KMS-11 (cell line): ENCODE data around the gene YPEL3.

Experiments
- H2AFZ ChIP-seq: fragments of 200-600 bp; sonication (generic); 2 replicates; pipeline ENCODE4 v1.6.1; 2016; ENCODE audit warnings: antibody characterized with exemption, mixed run types, low read depth
- H3K27ac ChIP-seq: fragments of 200-600 bp; sonication (generic); 2 replicates; pipeline ENCODE4 v1.6.1; 2016; ENCODE audit warnings: mild to moderate bottlenecking, mixed run types
- H3K27me3 ChIP-seq: fragments of 200-600 bp; sonication (generic); 2 replicates; pipeline ENCODE4 v1.6.1; 2017; ENCODE audit warnings: mild to moderate bottlenecking, low read depth, mixed run types, moderate library complexity; ENCODE audit not compliant: insufficient read depth
- H3K36me3 ChIP-seq: fragments of 200-600 bp; sonication (generic); 2 replicates; pipeline ENCODE4 v1.6.1; 2017; ENCODE audit warnings: mild to moderate bottlenecking, mixed run types; ENCODE audit not compliant: insufficient read depth
- H3K4me1 ChIP-seq: fragments of 200-600 bp; sonication (generic); 2 replicates; pipeline ENCODE4 v1.6.1; 2016; ENCODE audit warnings: mild to moderate bottlenecking, low read depth, mixed run types; ENCODE audit not compliant: poor library complexity, severe bottlenecking
- H3K4me2 ChIP-seq: fragments of 200-600 bp; sonication (generic); 2 replicates; pipeline ENCODE4 v1.7.0; 2016; ENCODE audit warnings: mild to moderate bottlenecking, mixed run types
- H3K4me3 ChIP-seq: fragments of 200-600 bp; sonication (generic); IDR thresholded peaks from 2 replicates; pipeline ENCODE4 v1.6.1; 2017; ENCODE audit warnings: low read depth, low read length, mixed read lengths; ENCODE audit not compliant: insufficient read depth
- H3K79me2 ChIP-seq: fragments of 200-600 bp; sonication (generic); 2 replicates; pipeline ENCODE4 v1.6.1; 2016; ENCODE audit warnings: low read depth, mixed run types; ENCODE audit not compliant: insufficient read depth
- H3K9ac ChIP-seq: fragments of 200-600 bp; sonication (generic); 2 replicates; pipeline ENCODE4 v1.6.1; 2016; ENCODE audit warnings: mild to moderate bottlenecking, mixed run types
- H4K20me1 ChIP-seq: fragments of 200-600 bp; sonication (generic); 2 replicates; pipeline ENCODE4 v1.6.1; 2016; ENCODE audit warnings: mild to moderate bottlenecking, mixed run types; ENCODE audit not compliant: insufficient read depth
- CTCF ChIP-seq: fragments of 200-600 bp; sonication (generic); conservative IDR thresholded peaks from 2 replicates; pipeline ENCODE4 v1.6.1; 2017; ENCODE audit warnings: low read depth, mild to moderate bottlenecking, antibody characterized with exemption, low read length, moderate library complexity, mixed read lengths

Gene YPEL3

DNA sequence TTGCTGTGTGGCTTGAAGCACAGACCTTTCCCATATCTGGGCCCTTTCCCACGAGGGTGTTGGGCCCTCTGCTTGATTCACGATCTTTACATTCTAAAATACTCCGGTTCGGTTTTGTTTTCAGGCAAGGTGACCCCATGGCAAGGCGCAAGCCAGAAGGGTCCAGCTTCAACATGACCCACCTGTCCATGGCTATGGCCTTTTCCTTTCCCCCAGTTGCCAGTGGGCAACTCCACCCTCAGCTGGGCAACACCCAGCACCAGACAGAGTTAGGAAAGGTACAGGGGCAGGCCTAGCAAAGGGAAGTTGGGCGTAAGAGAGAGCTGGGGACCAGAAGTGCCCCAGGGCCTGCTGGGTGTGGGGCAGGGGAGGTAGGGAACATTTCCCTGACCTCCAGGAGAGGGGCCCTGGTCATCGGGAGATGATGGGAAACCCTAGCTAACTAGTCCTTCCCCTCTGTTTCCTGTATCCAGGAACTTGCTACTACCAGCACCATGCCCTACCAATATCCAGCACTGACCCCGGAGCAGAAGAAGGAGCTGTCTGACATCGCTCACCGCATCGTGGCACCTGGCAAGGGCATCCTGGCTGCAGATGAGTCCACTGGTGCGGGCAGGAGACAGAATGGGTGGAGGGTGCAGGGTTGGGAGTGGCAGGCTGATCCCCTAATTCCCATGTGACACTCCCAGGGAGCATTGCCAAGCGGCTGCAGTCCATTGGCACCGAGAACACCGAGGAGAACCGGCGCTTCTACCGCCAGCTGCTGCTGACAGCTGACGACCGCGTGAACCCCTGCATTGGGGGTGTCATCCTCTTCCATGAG, 29.0 kb downstream of the YPEL3 start:
- Histone ChIP-seq H3K4me1 (peaks cover 35% of the 10 kb centered on the region), H3K4me3 (peak overlapping the region; percentile 29), H2AFZ (no peak overlapping the region), H4K20me1 (peaks cover 7% of the 10 kb centered on the region; the same call in 1 of the 2 replicates), H3K27ac (peak overlapping the region; percentile 95), H3K4me2 (peak overlapping the region; percentile 75), H3K36me3 (peaks cover 35% of the 10 kb centered on the region; the same call in 1 of the 2 replicates), H3K79me2 (peaks cover 41% of the 10 kb centered on the region), H3K9ac (peak overlapping the region; percentile 85), H3K27me3 (no peaks in the 10 kb centered on the region)
- TF ChIP-seq CTCF, result no peak

DNA sequence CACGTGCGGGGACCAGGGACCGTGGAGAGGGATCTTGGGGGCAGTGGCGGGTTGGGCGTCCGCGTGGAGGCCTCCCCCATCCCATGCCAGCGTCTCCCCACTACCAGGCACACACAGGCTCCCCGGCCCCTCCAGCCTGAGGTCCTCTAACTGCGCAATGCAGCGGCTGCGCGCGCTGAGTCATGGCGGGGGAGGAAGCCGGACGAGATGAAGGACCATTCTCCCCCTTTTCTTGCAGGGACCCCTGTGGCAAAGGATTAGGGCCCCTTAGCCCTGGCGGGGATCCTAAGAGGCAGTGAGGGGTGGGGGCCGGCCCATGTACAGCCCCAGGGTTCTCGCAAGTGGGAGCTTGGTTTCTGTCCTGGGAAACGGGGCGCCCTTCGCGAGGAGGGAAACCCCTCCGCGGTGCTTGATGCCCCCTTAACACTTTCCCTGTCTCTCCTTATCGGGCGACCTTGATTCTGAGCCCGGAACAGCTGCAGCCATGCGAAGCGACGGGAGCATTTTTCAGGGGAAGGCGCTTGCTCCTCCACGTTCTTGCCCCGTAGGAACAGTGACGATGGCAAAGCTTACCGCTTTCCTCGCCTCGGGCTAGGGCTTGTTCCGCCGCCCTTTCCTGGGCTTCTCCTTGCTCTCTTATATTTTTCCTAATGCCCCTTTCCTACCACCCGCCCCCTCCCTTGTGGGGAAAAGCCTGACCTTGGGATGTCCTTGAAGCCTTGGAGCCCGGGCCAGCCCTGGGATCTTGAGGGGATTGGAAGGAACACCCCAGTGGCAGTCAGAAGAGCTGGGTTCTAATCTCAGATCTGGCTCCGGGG, 29.9 kb downstream of the YPEL3 start:
- Histone ChIP-seq H3K4me1 (peaks cover 37% of the 10 kb centered on the region), H3K79me2 (peaks cover 41% of the 10 kb centered on the region), H3K9ac (peak overlapping the region; percentile 85), H3K27me3 (no peaks in the 10 kb centered on the region), H2AFZ (no peak overlapping the region), H3K36me3 (peaks cover 27% of the 10 kb centered on the region; the same call in 1 of the 2 replicates), H4K20me1 (peaks cover 7% of the 10 kb centered on the region; the same call in 1 of the 2 replicates), H3K4me2 (peak overlapping the region; percentile 75), H3K27ac (peak overlapping the region; percentile 95), H3K4me3 (peak overlapping the region; percentile 29)
- TF ChIP-seq CTCF, result no peak

DNA sequence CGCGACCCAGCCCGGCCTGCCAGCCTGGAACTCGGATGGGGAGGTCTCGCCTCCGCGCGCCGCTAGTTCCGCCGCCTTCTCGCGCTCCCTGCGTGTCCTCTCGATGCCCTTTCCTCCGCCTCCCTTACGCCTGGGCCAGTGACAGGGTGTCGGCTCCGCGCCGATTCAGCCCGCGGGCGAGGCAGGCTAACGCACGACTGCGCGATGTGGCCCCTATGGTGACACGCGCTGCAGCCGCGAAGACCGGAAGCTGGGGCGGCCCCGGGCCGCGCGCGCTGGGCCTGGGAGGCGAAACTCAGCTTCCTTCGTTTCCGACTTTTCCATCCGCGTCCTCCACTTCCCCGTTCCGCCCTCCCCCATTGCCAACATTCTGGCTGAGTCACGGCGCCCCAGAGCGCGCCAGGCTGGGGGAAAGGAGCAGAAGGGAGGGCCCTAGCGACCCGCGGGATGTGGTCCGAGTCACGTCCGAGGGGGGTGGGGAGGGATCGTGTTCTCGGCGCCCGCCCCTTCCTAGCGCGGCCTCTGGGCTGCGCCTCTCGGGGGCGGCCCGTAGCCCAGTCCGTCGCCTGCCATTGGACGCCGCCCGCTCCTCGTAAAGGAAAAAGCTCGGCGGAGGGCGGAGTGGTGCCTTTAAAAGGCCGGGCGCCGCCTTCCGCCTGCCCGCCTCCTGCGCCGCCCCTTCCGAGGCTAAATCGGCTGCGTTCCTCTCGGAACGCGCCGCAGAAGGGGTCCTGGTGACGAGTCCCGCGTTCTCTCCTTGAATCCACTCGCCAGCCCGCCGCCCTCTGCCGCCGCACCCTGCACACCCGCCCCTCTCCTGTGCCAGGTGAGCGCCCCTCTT, 30.7 kb downstream of the YPEL3 start, which contains the start of gene ALDOA:
ALDOA (plus strand) TSS at position 659 of the 841 bp plus-strand sequence. CDS start 1,138 bp downstream, outside the sequence.
- peaks cover 41% of the 10 kb centered on the region for H3K79me2 ChIP-seq

More for the DNA sequence above, 30.7 kb downstream of the YPEL3 start, which contains the start of gene ALDOA:
- TF ChIP-seq CTCF, result no peak
- H4K20me1 ChIP-seq, result peaks cover 7% of the 10 kb centered on the region; the same call in 1 of the 2 replicates
- H2AFZ ChIP-seq, result peak within 1 kb of the TSS; percentile 74; the same call in 1 of the 2 replicates
- peak within 1 kb of the TSS; percentile 97 for H3K4me2 ChIP-seq
- H3K27ac ChIP-seq, result peak within 1 kb of the TSS; percentile 95
- H3K4me1 ChIP-seq, result peaks cover 45% of the 10 kb centered on the region
- H3K36me3 ChIP-seq, result peaks cover 22% of the 10 kb centered on the region; the same call in 1 of the 2 replicates
- peak within 1 kb of the TSS; percentile 29 for H3K4me3 ChIP-seq
- H3K9ac ChIP-seq, result peak within 1 kb of the TSS; percentile 85
- H3K27me3 ChIP-seq, result no peaks in the 10 kb centered on the region
